ENCODE measurements around the gene MRPL50. TPM values are rescaled to one million over a fixed set of nuclear protein-coding genes. Genes with fewer than 3 reads are reported as not detected.

Gene MRPL50
- total RNA-seq, 1 experiment from 2014 or later: 19.6 TPM

DNA sequence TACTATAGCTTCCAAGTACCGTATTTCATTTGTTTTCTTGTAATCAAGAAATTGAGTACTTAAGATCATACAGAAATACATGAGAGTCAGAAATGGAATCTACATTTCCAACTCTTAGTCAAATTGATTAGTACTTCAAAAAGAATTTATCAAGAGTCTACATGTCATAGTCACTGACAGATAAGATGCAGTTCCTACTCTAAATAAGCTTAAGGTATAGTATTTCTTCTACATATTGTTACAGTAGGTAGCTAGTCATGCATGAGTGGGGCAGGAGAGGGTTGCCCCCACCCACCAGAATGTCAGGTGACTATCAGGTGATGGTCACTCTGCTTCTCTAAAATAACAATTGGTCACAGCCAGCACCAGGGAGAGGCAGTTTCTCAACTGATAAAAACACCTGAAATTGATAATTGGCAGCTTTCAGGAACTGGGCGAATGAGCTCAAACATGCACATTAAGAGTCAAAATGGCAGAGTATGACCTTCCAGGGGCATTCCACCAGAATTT, 16.5 kb downstream of the MRPL50 start:
- no peak overlapping the region for H3K4me3 Mint-ChIP-seq
- H3K9me3 Mint-ChIP-seq: peaks cover 39% of the 10 kb centered on the region
- DNase-seq (ENCODE audit: low spot score): no peak
- peaks cover 24% of the 10 kb centered on the region for H3K4me1 Mint-ChIP-seq
- H3K27me3 Mint-ChIP-seq (ENCODE audit: low read depth): no peaks in the 10 kb centered on the region
- no peak for ATAC-seq
- H3K27ac Mint-ChIP-seq: no peak overlapping the region
- H3K36me3 Mint-ChIP-seq: peaks cover 40% of the 10 kb centered on the region
- CTCF ChIA-PET: no interaction called here
- POLR2A ChIA-PET: interaction anchor here (0.7 kb wide), 1 partner anchor 10 kb away, joined by 5 read pairs; no protein-coding TSS in a partner anchor
- no peak for TF ChIP-seq ESRRA (CRISPR knock-in tag; IDR thresholded peaks at IDR 0.05; ENCODE audit: borderline replicate concordance)
- no peak for TF ChIP-seq RELA (CRISPR knock-in tag; IDR thresholded peaks at IDR 0.05; ENCODE audit: borderline replicate concordance)
- no peak for TF ChIP-seq ETV6 (CRISPR knock-in tag; IDR thresholded peaks at IDR 0.05)
- TF ChIP-seq, protein P1, sequence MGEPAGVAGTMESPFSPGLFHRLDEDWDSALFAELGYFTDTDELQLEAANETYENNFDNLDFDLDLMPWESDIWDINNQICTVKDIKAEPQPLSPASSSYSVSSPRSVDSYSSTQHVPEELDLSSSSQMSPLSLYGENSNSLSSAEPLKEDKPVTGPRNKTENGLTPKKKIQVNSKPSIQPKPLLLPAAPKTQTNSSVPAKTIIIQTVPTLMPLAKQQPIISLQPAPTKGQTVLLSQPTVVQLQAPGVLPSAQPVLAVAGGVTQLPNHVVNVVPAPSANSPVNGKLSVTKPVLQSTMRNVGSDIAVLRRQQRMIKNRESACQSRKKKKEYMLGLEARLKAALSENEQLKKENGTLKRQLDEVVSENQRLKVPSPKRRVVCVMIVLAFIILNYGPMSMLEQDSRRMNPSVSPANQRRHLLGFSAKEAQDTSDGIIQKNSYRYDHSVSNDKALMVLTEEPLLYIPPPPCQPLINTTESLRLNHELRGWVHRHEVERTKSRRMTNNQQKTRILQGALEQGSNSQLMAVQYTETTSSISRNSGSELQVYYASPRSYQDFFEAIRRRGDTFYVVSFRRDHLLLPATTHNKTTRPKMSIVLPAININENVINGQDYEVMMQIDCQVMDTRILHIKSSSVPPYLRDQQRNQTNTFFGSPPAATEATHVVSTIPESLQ (CRISPR knock-in tag; IDR thresholded peaks at IDR 0.05): no peak
- TF ChIP-seq OVOL2 (CRISPR knock-in tag; IDR thresholded peaks at IDR 0.05; ENCODE audit: borderline replicate concordance): no peak
- no peak for TF ChIP-seq CREB1 (CRISPR knock-in tag; IDR thresholded peaks at IDR 0.05)
- TF ChIP-seq, protein P2, sequence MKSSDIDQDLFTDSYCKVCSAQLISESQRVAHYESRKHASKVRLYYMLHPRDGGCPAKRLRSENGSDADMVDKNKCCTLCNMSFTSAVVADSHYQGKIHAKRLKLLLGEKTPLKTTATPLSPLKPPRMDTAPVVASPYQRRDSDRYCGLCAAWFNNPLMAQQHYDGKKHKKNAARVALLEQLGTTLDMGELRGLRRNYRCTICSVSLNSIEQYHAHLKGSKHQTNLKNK (CRISPR knock-in tag; IDR thresholded peaks at IDR 0.05): no peak
- TF ChIP-seq FOXJ3 (CRISPR knock-in tag; IDR thresholded peaks at IDR 0.05; ENCODE audit: borderline replicate concordance): no peak
- TF ChIP-seq NFE2L1 (CRISPR knock-in tag; IDR thresholded peaks at IDR 0.05): no peak
- TF ChIP-seq, protein P3, sequence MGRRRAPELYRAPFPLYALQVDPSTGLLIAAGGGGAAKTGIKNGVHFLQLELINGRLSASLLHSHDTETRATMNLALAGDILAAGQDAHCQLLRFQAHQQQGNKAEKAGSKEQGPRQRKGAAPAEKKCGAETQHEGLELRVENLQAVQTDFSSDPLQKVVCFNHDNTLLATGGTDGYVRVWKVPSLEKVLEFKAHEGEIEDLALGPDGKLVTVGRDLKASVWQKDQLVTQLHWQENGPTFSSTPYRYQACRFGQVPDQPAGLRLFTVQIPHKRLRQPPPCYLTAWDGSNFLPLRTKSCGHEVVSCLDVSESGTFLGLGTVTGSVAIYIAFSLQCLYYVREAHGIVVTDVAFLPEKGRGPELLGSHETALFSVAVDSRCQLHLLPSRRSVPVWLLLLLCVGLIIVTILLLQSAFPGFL (CRISPR knock-in tag; IDR thresholded peaks at IDR 0.05; ENCODE audit: borderline replicate concordance): no peak
- TF ChIP-seq CTCF (IDR thresholded peaks at IDR 0.05): no peak
- no peak for TF ChIP-seq USF1 (CRISPR knock-in tag; IDR thresholded peaks at IDR 0.05)
- TF ChIP-seq, protein P4, sequence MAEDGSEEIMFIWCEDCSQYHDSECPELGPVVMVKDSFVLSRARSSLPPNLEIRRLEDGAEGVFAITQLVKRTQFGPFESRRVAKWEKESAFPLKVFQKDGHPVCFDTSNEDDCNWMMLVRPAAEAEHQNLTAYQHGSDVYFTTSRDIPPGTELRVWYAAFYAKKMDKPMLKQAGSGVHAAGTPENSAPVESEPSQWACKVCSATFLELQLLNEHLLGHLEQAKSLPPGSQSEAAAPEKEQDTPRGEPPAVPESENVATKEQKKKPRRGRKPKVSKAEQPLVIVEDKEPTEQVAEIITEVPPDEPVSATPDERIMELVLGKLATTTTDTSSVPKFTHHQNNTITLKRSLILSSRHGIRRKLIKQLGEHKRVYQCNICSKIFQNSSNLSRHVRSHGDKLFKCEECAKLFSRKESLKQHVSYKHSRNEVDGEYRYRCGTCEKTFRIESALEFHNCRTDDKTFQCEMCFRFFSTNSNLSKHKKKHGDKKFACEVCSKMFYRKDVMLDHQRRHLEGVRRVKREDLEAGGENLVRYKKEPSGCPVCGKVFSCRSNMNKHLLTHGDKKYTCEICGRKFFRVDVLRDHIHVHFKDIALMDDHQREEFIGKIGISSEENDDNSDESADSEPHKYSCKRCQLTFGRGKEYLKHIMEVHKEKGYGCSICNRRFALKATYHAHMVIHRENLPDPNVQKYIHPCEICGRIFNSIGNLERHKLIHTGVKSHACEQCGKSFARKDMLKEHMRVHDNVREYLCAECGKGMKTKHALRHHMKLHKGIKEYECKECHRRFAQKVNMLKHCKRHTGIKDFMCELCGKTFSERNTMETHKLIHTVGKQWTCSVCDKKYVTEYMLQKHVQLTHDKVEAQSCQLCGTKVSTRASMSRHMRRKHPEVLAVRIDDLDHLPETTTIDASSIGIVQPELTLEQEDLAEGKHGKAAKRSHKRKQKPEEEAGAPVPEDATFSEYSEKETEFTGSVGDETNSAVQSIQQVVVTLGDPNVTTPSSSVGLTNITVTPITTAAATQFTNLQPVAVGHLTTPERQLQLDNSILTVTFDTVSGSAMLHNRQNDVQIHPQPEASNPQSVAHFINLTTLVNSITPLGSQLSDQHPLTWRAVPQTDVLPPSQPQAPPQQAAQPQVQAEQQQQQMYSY (CRISPR knock-in tag; IDR thresholded peaks at IDR 0.05): no peak
- TF ChIP-seq, protein P5, sequence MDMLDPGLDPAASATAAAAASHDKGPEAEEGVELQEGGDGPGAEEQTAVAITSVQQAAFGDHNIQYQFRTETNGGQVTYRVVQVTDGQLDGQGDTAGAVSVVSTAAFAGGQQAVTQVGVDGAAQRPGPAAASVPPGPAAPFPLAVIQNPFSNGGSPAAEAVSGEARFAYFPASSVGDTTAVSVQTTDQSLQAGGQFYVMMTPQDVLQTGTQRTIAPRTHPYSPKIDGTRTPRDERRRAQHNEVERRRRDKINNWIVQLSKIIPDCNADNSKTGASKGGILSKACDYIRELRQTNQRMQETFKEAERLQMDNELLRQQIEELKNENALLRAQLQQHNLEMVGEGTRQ (CRISPR knock-in tag; IDR thresholded peaks at IDR 0.05): no peak
- TF ChIP-seq CDX4 (CRISPR knock-in tag; IDR thresholded peaks at IDR 0.05; ENCODE audit: borderline replicate concordance): no peak
- no peak for TF ChIP-seq ARID4B (CRISPR knock-in tag; IDR thresholded peaks at IDR 0.05; ENCODE audit: borderline replicate concordance)
